OCI-LY1 (cell line): ENCODE results near the gene RNF207.
"Not testable (repeated sequence)": the region's sequence is repeated elsewhere in the genome, so short reads cannot be mapped to it uniquely, and the experiment has no call there.

Source experiments
- H2AFZ ChIP-seq: fragments of 200-600 bp; sonication (generic), shearing (Covaris generic); 2 replicates; pipeline ENCODE4 v1.6.0; 2014; ENCODE audit warnings: antibody characterized with exemption, mild to moderate bottlenecking, low read length
- H3F3A ChIP-seq: fragments of 200-600 bp; sonication (generic), shearing (Covaris generic); 2 replicates; pipeline ENCODE4 v1.6.0; 2014; ENCODE audit warnings: mild to moderate bottlenecking, antibody characterized with exemption, low read length, moderate library complexity; ENCODE audit not compliant: insufficient read depth
- H3K27ac ChIP-seq: fragments of 200-600 bp; sonication (generic); 2 replicates; pipeline ENCODE4 v1.5.1; 2014; ENCODE audit warnings: low read length, mixed run types, mild to moderate bottlenecking, low read depth; ENCODE audit not compliant: poor library complexity, severe bottlenecking
- H3K27me3 ChIP-seq: fragments of 200-600 bp; sonication (generic); 2 replicates; pipeline ENCODE4 v1.6.0; 2014; ENCODE audit warnings: antibody characterized with exemption, mild to moderate bottlenecking, low read length, moderate library complexity; ENCODE audit not compliant: insufficient read depth
- H3K36me3 ChIP-seq: fragments of 200-600 bp; sonication (generic); 2 replicates; pipeline ENCODE4 v1.6.1; 2014; ENCODE audit warnings: mild to moderate bottlenecking, antibody characterized with exemption, low read length, moderate library complexity, mixed read lengths; ENCODE audit not compliant: insufficient read depth
- H3K4me1 ChIP-seq: fragments of 200-600 bp; sonication (generic); 2 replicates; pipeline ENCODE4 v1.5.1; 2014; ENCODE audit warnings: mild to moderate bottlenecking, low read length, moderate library complexity; ENCODE audit not compliant: insufficient read depth, severe bottlenecking
- H3K4me2 ChIP-seq: fragments of 200-600 bp; sonication (generic), shearing (Covaris generic); 2 replicates; pipeline ENCODE4 v1.6.1; 2014; ENCODE audit warnings: low read length
- H3K4me3 ChIP-seq: fragments of 200-600 bp; sonication (generic); 2 replicates; pipeline ENCODE4 v1.5.1; 2014; ENCODE audit warnings: low read length, low read depth, mild to moderate bottlenecking, mixed read lengths; ENCODE audit not compliant: poor library complexity, severe bottlenecking
- H3K79me2 ChIP-seq: fragments of 200-600 bp; shearing (Covaris generic); 2 replicates; pipeline ENCODE4 v1.6.1; 2016; ENCODE audit warnings: mixed run types, low read length, mixed read lengths; ENCODE audit not compliant: insufficient read depth
- H3K9ac ChIP-seq: fragments of 200-600 bp; sonication (generic), shearing (Covaris generic); 2 replicates; pipeline ENCODE4 v1.6.1; 2014; ENCODE audit warnings: mild to moderate bottlenecking, low read length, mixed read lengths
- H3K9me2 ChIP-seq: fragments of 200-600 bp; sonication (generic), shearing (Covaris generic); 2 replicates; pipeline ENCODE4 v1.6.1; 2014; ENCODE audit warnings: low read depth, mild to moderate bottlenecking, low read length, mixed read lengths
- H3K9me3 ChIP-seq: fragments of 200-600 bp; shearing (Covaris generic); 2 replicates; pipeline ENCODE4 v1.6.1; 2014; ENCODE audit warnings: low read length, mixed read lengths
- H4K20me1 ChIP-seq: fragments of 200-600 bp; sonication (generic), shearing (Covaris generic); 2 replicates; pipeline ENCODE4 v1.6.0; 2016; ENCODE audit warnings: mild to moderate bottlenecking, low read length; ENCODE audit not compliant: insufficient read depth
- EZH2 ChIP-seq: fragments of 200-600 bp; sonication (generic), shearing (Covaris generic); IDR thresholded peaks from 2 replicates; pipeline ENCODE4 v1.8.0; 2017; ENCODE audit warnings: borderline replicate concordance, mixed run types, mild to moderate bottlenecking, antibody characterized with exemption, low read length, moderate library complexity, mixed read lengths
- TF ChIP-seq, protein P1 (sequence below): fragments of 200-600 bp; sonication (generic), shearing (Covaris generic); IDR thresholded peaks from 2 replicates; pipeline ENCODE4 v1.5.1; 2017; ENCODE audit warnings: mild to moderate bottlenecking, antibody characterized with exemption, low read length, moderate library complexity, mixed read lengths

RNF207 gene

DNA sequence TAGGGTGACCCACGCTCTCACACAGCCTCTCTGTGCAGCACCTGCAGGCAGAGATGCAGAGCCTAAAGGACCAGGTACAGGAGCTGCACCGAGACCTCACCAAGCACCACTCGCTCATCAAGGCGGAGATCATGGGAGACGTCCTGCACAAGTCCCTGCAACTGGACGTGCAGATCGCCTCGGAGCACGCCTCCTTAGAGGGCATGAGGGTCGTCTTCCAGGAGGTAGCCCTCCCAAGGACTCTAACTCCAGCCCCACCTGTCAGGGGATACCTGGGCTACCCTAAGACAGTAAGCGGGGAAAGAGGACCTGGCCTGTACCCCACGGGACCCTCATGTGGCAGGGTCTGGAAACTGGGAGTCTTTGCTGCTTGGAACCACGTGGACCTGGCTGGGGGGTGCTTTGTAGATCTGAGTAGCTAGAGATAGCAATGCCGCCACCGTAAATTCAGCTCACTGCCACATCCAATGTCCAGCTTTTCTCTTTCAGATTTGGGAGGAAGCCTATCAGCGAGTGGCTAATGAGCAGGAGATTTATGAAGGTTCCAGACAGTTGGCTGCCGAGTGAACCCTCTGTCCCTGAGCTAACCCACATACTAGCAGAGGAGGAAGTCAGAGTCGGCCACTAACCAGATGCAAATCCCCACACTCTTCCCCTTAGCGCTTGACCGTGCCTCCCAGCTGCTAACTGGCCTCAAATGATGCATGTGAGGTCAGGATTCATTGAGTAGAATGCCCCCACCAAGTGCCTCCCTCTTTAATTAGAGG lies 6.5 kb downstream of the RNF207 start:
- H2AFZ ChIP-seq, result no peak overlapping the region
- no peaks in the 10 kb centered on the region for H3F3A ChIP-seq
- H3K4me1 ChIP-seq, result peaks cover 12% of the 10 kb centered on the region
- peaks cover 6% of the 10 kb centered on the region for H3K27me3 ChIP-seq
- H3K79me2 ChIP-seq, result no peaks in the 10 kb centered on the region
- H4K20me1 ChIP-seq, result no peaks in the 10 kb centered on the region
- no peaks in the 10 kb centered on the region for H3K36me3 ChIP-seq
- TF ChIP-seq, protein P1, sequence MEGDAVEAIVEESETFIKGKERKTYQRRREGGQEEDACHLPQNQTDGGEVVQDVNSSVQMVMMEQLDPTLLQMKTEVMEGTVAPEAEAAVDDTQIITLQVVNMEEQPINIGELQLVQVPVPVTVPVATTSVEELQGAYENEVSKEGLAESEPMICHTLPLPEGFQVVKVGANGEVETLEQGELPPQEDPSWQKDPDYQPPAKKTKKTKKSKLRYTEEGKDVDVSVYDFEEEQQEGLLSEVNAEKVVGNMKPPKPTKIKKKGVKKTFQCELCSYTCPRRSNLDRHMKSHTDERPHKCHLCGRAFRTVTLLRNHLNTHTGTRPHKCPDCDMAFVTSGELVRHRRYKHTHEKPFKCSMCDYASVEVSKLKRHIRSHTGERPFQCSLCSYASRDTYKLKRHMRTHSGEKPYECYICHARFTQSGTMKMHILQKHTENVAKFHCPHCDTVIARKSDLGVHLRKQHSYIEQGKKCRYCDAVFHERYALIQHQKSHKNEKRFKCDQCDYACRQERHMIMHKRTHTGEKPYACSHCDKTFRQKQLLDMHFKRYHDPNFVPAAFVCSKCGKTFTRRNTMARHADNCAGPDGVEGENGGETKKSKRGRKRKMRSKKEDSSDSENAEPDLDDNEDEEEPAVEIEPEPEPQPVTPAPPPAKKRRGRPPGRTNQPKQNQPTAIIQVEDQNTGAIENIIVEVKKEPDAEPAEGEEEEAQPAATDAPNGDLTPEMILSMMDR, result no peak
- TF ChIP-seq EZH2, result no peak
- H3K4me3 ChIP-seq, result no peak overlapping the region
- no peak overlapping the region for H3K27ac ChIP-seq
- H3K4me2 ChIP-seq, result no peak overlapping the region; the same call in 1 of the 2 replicates
- no peaks in the 10 kb centered on the region for H3K9me2 ChIP-seq
- no peak overlapping the region for H3K9ac ChIP-seq
- no peaks in the 10 kb centered on the region for H3K9me3 ChIP-seq

DNA sequence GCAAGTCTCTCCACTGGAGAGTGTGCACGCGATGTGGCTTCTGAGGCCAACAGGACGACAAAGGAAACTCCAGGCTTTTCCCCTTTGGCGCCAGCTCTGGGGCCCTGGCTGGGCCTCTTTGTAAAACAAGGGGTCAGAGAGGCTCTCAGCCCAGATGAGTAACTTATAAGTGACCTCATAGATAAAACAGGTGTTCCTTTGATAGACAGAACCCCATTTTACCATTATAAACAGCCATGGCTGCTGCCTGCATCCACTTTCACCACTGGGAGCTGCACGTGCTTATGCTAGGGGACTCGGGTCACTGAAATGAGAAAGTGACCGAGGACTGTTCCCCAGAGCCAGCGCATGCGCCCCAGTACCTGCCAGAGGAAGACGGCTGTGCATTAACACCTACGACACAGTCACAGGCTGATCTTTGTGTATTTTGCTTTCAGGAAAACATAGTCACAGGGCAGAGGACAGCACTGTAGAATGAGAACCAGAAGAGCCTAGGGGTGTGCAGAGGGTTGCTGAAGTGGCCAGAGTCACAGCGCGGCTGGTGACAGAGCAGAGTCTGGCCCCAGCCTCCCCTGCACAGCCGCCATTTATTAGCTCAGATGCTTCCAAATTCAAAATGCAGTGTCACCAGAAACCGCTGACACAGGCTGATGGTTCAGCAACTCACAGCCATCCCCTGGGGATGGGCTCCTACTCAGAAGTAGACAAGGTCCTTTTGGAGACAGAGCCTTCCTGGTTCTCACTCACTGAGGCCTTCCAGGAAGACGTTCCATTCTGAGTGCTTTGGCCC lies 12.7 kb downstream of the RNF207 start:
- no peaks in the 10 kb centered on the region for H3K9me3 ChIP-seq
- H3K4me2 ChIP-seq, result no peak overlapping the region
- TF ChIP-seq EZH2, result no peak
- TF ChIP-seq, protein P1, result no peak
- no peaks in the 10 kb centered on the region for H3F3A ChIP-seq
- no peaks in the 10 kb centered on the region for H3K9me2 ChIP-seq
- H3K4me3 ChIP-seq, result no peak overlapping the region
- no peaks in the 10 kb centered on the region for H4K20me1 ChIP-seq
- no peaks in the 10 kb centered on the region for H3K4me1 ChIP-seq
- no peak overlapping the region for H2AFZ ChIP-seq
- no peak overlapping the region for H3K9ac ChIP-seq
- no peak overlapping the region for H3K27ac ChIP-seq
- no peaks in the 10 kb centered on the region for H3K79me2 ChIP-seq
- H3K36me3 ChIP-seq, result peaks cover 28% of the 10 kb centered on the region
- no peaks in the 10 kb centered on the region; the same call in 1 of the 2 replicates for H3K27me3 ChIP-seq

DNA sequence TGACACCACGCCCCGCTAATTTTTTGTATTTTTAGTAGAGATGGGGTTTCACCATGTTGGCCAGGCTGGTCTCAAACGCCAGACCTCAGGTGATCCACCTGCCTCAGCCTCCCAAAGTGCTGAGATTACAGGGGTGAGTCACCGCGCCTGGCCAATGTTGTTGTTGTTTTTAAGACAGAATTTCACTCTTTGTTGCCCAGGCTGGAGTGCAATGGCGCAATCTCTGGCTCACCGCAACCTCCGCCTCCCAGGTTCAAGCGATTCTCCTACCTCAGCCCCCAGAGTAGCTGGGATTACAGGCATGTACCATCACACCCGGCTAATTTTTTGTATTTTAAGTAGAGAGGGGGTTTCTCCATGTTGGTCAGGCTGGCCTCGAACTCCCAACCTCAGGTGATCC lies 13.7 kb downstream of the RNF207 start:
- H4K20me1 ChIP-seq, H3K4me3 ChIP-seq, H3K9me3 ChIP-seq, H2AFZ ChIP-seq, H3K27me3 ChIP-seq, H3K9me2 ChIP-seq, H3K4me1 ChIP-seq, H3K4me2 ChIP-seq, H3K27ac ChIP-seq, H3K9ac ChIP-seq, H3K79me2 ChIP-seq, H3F3A ChIP-seq: not testable (repeated sequence)
- peaks cover 39% of the 10 kb centered on the region for H3K36me3 ChIP-seq
